HG03520 (cell line): ENCODE measurements around the gene MYL6B.

Experiments used
- ATAC-seq: cut with Tn5 transposase; IDR thresholded peaks from one replicate; pipeline ENCODE4 v1.9.1; 2021; ENCODE audit warnings: mild to moderate bottlenecking, moderate library complexity; ENCODE audit not compliant: unreplicated experiment

MYL6B gene

GRCh38 chr12:56121204-56121870 lies 31.1 kb upstream of the MYL6B start:
- ATAC-seq, result no peak

- no peak for ATAC-seq
Measured at GRCh38 chr12:56122637-56123036, 29.8 kb upstream of the MYL6B start.

- ATAC-seq, result no peak
Measured at GRCh38 chr12:56124133-56124532, 28.3 kb upstream of the MYL6B start.

- ATAC-seq, result no peak
Measured at GRCh38 chr12:56126732-56127239, 25.6 kb upstream of the MYL6B start.

GRCh38 chr12:56127485-56127887 lies 24.9 kb upstream of the MYL6B start:
- no peak for ATAC-seq

- ATAC-seq, result peak; percentile 88
Measured at GRCh38 chr12:56127888-56128669, 24.3 kb upstream of the MYL6B start, which contains the start of gene ESYT1. Gene ESYT1 (plus strand): TSS chr12:56128267. CDS start chr12:56128320, 53 bp downstream.

- ATAC-seq, result no peak
Measured at GRCh38 chr12:56128670-56129205, 23.6 kb upstream of the MYL6B start.

GRCh38 chr12:56129206-56129941 lies 23.0 kb upstream of the MYL6B start:
- ATAC-seq, result no peak

- ATAC-seq, result no peak
Measured at GRCh38 chr12:56129942-56130495, 22.4 kb upstream of the MYL6B start.

GRCh38 chr12:56130876-56131275 lies 21.5 kb upstream of the MYL6B start:
- ATAC-seq, result no peak

GRCh38 chr12:56134897-56135296 lies 17.5 kb upstream of the MYL6B start:
- ATAC-seq, result no peak

- no peak for ATAC-seq
Measured at GRCh38 chr12:56137853-56138571, 14.4 kb upstream of the MYL6B start.

GRCh38 chr12:56141946-56142784 lies 10.2 kb upstream of the MYL6B start:
- no peak for ATAC-seq

- no peak for ATAC-seq
Measured at GRCh38 chr12:56143217-56143616, 9.2 kb upstream of the MYL6B start.

- no peak for ATAC-seq
Measured at GRCh38 chr12:56143870-56144269, 8.5 kb upstream of the MYL6B start.

- no peak for ATAC-seq
Measured at GRCh38 chr12:56145217-56145616, 7.2 kb upstream of the MYL6B start.

- ATAC-seq, result no peak
Measured at GRCh38 chr12:56146492-56147460, 5.6 kb upstream of the MYL6B start.

- no peak for ATAC-seq
Measured at GRCh38 chr12:56150563-56150962, 1.8 kb upstream of the MYL6B start.
